ENCODE data around the gene GPR42. TPM values are rescaled to one million over a fixed set of nuclear protein-coding genes. Genes with fewer than 3 reads are reported as not detected.

The GPR42 gene
- total RNA-seq, 1 experiment from 2014 or later: not detected

DNA sequence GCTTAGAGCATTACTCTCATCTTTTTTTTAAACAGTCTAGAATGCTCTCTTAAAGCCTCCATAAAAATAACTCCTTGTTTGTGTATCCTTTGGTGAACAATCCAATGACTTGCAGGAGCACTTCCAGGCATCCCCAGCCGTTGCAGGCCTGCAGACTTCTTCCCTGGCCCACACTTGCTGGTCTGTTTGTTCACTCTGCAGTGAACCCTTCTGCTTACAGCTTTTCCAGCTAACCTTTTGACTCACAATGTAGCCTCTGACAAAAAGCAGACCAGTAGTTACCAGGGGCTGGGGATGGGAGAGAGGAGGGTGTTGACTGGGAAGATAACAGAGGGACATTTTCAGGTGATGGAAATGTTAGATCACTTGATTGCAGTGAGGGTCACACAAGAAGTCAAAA, 9.1 kb downstream of the GPR42 start:
- Histone ChIP-seq H3K9me3 (peaks cover 12% of the 10 kb centered on the region), H3K4me3 (ENCODE audit: low read depth, low read length) (no peak overlapping the region), H3K4me1 (peaks cover 17% of the 10 kb centered on the region), H3K36me3 (ENCODE audit: control insufficient read depth, insufficient read depth, low read length) (no peaks in the 10 kb centered on the region), H3K27me3 (replicated peaks; ENCODE audit: control insufficient read depth, insufficient read depth, low read length) (no peaks in the 10 kb centered on the region)
- Mint-ChIP-seq H3K4me1 (ENCODE audit: low read depth, unreplicated experiment) (peaks cover 30% of the 10 kb centered on the region), H3K36me3 (ENCODE audit: insufficient read depth, unreplicated experiment) (peaks cover 17% of the 10 kb centered on the region), H3K4me3 (ENCODE audit: unreplicated experiment) (peak overlapping the region; percentile 49), H3K27me3 (ENCODE audit: insufficient read depth, unreplicated experiment) (no peaks in the 10 kb centered on the region), H3K27ac (ENCODE audit: unreplicated experiment) (peak overlapping the region; percentile 80), H3K9me3 (ENCODE audit: unreplicated experiment) (peaks cover 39% of the 10 kb centered on the region)
- ChIA-PET CTCF (interaction anchor here (0.6 to 1.1 kb wide), 4 partner anchors 27 to 130 kb away, joined by 3 to 6 read pairs (median 3); no protein-coding TSS in a partner anchor), POLR2A (no interaction called here)
- BruUV-seq (replicated peaks): no TSS peak
- TF ChIP-seq, protein P1, sequence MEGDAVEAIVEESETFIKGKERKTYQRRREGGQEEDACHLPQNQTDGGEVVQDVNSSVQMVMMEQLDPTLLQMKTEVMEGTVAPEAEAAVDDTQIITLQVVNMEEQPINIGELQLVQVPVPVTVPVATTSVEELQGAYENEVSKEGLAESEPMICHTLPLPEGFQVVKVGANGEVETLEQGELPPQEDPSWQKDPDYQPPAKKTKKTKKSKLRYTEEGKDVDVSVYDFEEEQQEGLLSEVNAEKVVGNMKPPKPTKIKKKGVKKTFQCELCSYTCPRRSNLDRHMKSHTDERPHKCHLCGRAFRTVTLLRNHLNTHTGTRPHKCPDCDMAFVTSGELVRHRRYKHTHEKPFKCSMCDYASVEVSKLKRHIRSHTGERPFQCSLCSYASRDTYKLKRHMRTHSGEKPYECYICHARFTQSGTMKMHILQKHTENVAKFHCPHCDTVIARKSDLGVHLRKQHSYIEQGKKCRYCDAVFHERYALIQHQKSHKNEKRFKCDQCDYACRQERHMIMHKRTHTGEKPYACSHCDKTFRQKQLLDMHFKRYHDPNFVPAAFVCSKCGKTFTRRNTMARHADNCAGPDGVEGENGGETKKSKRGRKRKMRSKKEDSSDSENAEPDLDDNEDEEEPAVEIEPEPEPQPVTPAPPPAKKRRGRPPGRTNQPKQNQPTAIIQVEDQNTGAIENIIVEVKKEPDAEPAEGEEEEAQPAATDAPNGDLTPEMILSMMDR (IDR thresholded peaks at IDR 0.05; ENCODE audit: insufficient read depth in 1 of 2, low read depth in 1 of 2, low read length in 1 of 2, severe bottlenecking in 1 of 2, unreplicated experiment in 1 of 2): no peak
- DNase-seq: no peak
- intact Hi-C loops (cut with micrococcal nuclease; ENCODE audit: unreplicated experiment): loop anchor here (2.0 kb wide), 1 partner anchor 27 kb away; no protein-coding TSS in a partner anchor

GRCh38 chr19:35380450-35381124, 9.7 kb downstream of the GPR42 start:
- TF ChIP-seq, protein P1 (IDR thresholded peaks at IDR 0.05; ENCODE audit: insufficient read depth in 1 of 2, low read depth in 1 of 2, low read length in 1 of 2, severe bottlenecking in 1 of 2, unreplicated experiment in 1 of 2): no peak
- Mint-ChIP-seq H3K4me3 (ENCODE audit: unreplicated experiment) (peak overlapping the region; percentile 49), H3K27ac (ENCODE audit: unreplicated experiment) (peak overlapping the region; percentile 80), H3K4me1 (ENCODE audit: low read depth, unreplicated experiment) (peaks cover 25% of the 10 kb centered on the region), H3K9me3 (ENCODE audit: unreplicated experiment) (peaks cover 33% of the 10 kb centered on the region), H3K27me3 (ENCODE audit: insufficient read depth, unreplicated experiment) (no peaks in the 10 kb centered on the region), H3K36me3 (ENCODE audit: insufficient read depth, unreplicated experiment) (peaks cover 17% of the 10 kb centered on the region)
- POLR2A ChIA-PET: no interaction called here
- CTCF ChIA-PET: interaction anchor here (0.6 to 1.1 kb wide), 4 partner anchors 28 to 130 kb away, joined by 3 to 6 read pairs (median 3); no protein-coding TSS in a partner anchor
- intact Hi-C loops (cut with micrococcal nuclease; ENCODE audit: unreplicated experiment): loop anchor here (2.0 kb wide), 1 partner anchor 28 kb away; no protein-coding TSS in a partner anchor
- peaks cover 17% of the 10 kb centered on the region for H3K4me1 ChIP-seq
- no peaks in the 10 kb centered on the region for H3K36me3 ChIP-seq (ENCODE audit: control insufficient read depth, insufficient read depth, low read length)
- peaks cover 18% of the 10 kb centered on the region for H3K9me3 ChIP-seq
- H3K4me3 ChIP-seq (ENCODE audit: low read depth, low read length): no peak overlapping the region
- DNase-seq: peak; percentile 74 to 80
- BruUV-seq (replicated peaks): no TSS peak
- no peaks in the 10 kb centered on the region for H3K27me3 ChIP-seq (replicated peaks; ENCODE audit: control insufficient read depth, insufficient read depth, low read length)

DNA sequence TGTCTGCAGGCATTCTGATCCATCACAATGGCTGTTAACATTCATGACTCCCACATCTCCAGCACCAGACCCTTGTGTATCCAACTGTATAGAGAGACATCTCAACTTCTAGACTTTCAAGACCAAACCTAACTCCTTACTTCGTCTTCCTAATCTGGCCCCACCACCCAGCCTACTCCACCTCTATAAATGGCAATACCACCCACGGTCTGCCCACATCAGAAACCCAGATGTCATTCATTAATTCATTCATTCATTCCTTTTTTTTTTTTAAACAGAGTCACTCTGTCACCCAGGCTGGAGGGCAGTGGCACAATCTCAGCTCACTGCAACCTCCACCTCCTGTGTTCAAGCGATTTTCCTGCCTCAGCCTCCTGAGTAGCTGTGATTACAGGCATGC, 10.4 kb downstream of the GPR42 start:
- Histone ChIP-seq H3K4me3 (ENCODE audit: low read depth, low read length) (no peak overlapping the region), H3K27me3 (replicated peaks; ENCODE audit: control insufficient read depth, insufficient read depth, low read length) (no peaks in the 10 kb centered on the region), H3K9me3 (peaks cover 25% of the 10 kb centered on the region), H3K36me3 (ENCODE audit: control insufficient read depth, insufficient read depth, low read length) (no peaks in the 10 kb centered on the region), H3K4me1 (peaks cover 17% of the 10 kb centered on the region)
- Mint-ChIP-seq H3K36me3 (ENCODE audit: insufficient read depth, unreplicated experiment) (peaks cover 19% of the 10 kb centered on the region), H3K27me3 (ENCODE audit: insufficient read depth, unreplicated experiment) (no peaks in the 10 kb centered on the region), H3K4me3 (ENCODE audit: unreplicated experiment) (peak overlapping the region; percentile 49), H3K27ac (ENCODE audit: unreplicated experiment) (peak overlapping the region; percentile 80), H3K9me3 (ENCODE audit: unreplicated experiment) (peaks cover 31% of the 10 kb centered on the region), H3K4me1 (ENCODE audit: low read depth, unreplicated experiment) (peaks cover 23% of the 10 kb centered on the region)
- no TSS peak for BruUV-seq (replicated peaks)
- ChIA-PET CTCF (no interaction called here), POLR2A (no interaction called here)
- TF ChIP-seq, protein P1 (IDR thresholded peaks at IDR 0.05; ENCODE audit: insufficient read depth in 1 of 2, low read depth in 1 of 2, low read length in 1 of 2, severe bottlenecking in 1 of 2, unreplicated experiment in 1 of 2): no peak
- intact Hi-C loops (cut with micrococcal nuclease; ENCODE audit: unreplicated experiment): loop anchor here (2.0 kb wide), 1 partner anchor 29 kb away; no protein-coding TSS in a partner anchor
- DNase-seq: no peak

All from Caco-2 (cell line).